WERI-Rb-1 (cell line): ENCODE measurements around the gene CTCFL.

Source experiments
- DNase-seq: peaks from one replicate; pipeline ENCODE4 v3.0.0-alpha.2; 2020
- H3K27ac ChIP-seq: fragments of 250-450 bp; sonication (Bioruptor Pico); 2 replicates; pipeline ENCODE4 v1.5.1; 2020; ENCODE audit warnings: mild to moderate bottlenecking, moderate library complexity
- H3K27me3 ChIP-seq: fragments of 250-450 bp; sonication (Bioruptor Pico); 2 replicates; pipeline ENCODE4 v1.5.1; 2021; ENCODE audit warnings: mild to moderate bottlenecking, low read depth, moderate library complexity; ENCODE audit not compliant: insufficient read depth, severe bottlenecking
- H3K36me3 ChIP-seq: fragments of 250-450 bp; sonication (Bioruptor Pico); 2 replicates; pipeline ENCODE4 v1.5.1; 2020; ENCODE audit warnings: mild to moderate bottlenecking, moderate library complexity
- H3K4me3 ChIP-seq: 2 replicates; pipeline ENCODE4 v1.5.1; 2011; ENCODE audit warnings: low read depth, mild to moderate bottlenecking, control low read depth, low read length
- H3K9me3 ChIP-seq: fragments of 250-450 bp; sonication (Bioruptor Pico); 2 replicates; pipeline ENCODE4 v1.5.1; 2021; ENCODE audit warnings: mild to moderate bottlenecking, moderate library complexity; ENCODE audit not compliant: severe bottlenecking
- TF ChIP-seq, protein P1 (sequence below): IDR thresholded peaks from 2 replicates; pipeline ENCODE4 v1.5.1; 2011; ENCODE audit warnings: low read depth, mild to moderate bottlenecking, control low read depth, inconsistent platforms, low read length

The CTCFL gene

GRCh38 chr20:57503035-57503658, 21.8 kb downstream of the CTCFL start:
- Histone ChIP-seq H3K4me3 (no peak overlapping the region), H3K36me3 (no peaks in the 10 kb centered on the region), H3K9me3 (no peaks in the 10 kb centered on the region), H3K27ac (no peak overlapping the region), H3K27me3 (no peaks in the 10 kb centered on the region)
- TF ChIP-seq, protein P1, sequence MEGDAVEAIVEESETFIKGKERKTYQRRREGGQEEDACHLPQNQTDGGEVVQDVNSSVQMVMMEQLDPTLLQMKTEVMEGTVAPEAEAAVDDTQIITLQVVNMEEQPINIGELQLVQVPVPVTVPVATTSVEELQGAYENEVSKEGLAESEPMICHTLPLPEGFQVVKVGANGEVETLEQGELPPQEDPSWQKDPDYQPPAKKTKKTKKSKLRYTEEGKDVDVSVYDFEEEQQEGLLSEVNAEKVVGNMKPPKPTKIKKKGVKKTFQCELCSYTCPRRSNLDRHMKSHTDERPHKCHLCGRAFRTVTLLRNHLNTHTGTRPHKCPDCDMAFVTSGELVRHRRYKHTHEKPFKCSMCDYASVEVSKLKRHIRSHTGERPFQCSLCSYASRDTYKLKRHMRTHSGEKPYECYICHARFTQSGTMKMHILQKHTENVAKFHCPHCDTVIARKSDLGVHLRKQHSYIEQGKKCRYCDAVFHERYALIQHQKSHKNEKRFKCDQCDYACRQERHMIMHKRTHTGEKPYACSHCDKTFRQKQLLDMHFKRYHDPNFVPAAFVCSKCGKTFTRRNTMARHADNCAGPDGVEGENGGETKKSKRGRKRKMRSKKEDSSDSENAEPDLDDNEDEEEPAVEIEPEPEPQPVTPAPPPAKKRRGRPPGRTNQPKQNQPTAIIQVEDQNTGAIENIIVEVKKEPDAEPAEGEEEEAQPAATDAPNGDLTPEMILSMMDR = no peak
- no peak for DNase-seq

- no peaks in the 10 kb centered on the region for H3K9me3 ChIP-seq
- H3K36me3 ChIP-seq = no peaks in the 10 kb centered on the region
- no peaks in the 10 kb centered on the region for H3K27me3 ChIP-seq
- 0 out of 2 replicates have a peak overlapping the region, but pooled peaks have one; percentile 21 for H3K27ac ChIP-seq
- H3K4me3 ChIP-seq = no peak overlapping the region
- DNase-seq = no peak
- TF ChIP-seq, protein P1 = no peak
Measured at GRCh38 chr20:57502336-57502700, 22.6 kb downstream of the CTCFL start.

DNA sequence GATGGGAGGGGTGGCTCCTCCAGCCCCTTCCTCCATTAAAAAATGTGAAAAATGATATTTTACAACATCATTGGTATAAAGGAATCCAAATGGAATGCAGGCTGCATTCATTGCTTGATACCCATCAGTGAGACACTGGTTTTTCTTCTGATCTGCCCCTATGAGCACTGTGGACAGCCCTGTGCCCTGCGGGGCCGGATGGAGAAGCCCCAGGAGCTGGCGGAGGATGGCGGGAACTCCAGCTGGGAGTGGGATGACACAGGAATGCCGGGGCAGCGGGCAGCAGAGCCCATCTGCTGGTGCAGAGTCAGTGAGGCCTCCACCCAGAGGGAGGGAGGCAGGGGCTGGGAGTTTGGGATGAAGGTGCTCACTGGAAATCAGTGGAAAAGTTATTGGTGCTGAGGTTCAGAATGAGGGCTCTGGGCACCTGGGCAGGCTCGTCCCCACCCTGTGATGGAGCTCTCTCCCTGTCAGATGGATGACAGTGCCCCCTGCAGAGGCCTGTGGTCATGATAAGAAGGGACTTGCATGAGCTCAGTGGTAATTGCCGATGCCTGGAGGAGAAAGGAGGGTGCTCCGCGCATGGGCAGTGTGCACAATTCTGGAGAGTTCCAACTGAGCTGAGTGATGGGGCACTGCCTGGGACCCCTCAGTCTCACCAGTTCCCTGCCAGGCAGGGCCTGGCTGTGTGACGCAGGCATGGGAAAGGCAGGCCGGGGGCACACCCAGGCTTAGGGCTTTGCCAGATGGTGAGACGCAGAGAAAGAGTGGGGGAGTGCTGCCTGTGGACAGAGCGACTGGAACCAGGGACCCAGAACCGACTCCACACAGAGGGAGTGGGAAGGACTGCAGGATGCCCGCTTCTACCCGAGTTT, 23.2 kb downstream of the CTCFL start:
- Histone ChIP-seq H3K36me3 (no peaks in the 10 kb centered on the region), H3K27me3 (no peaks in the 10 kb centered on the region), H3K27ac (0 out of 2 replicates have a peak overlapping the region, but pooled peaks have one; percentile 21), H3K4me3 (no peak overlapping the region), H3K9me3 (no peaks in the 10 kb centered on the region)
- TF ChIP-seq, protein P1 = peak; percentile 30
- DNase-seq = peak; percentile 60

DNA sequence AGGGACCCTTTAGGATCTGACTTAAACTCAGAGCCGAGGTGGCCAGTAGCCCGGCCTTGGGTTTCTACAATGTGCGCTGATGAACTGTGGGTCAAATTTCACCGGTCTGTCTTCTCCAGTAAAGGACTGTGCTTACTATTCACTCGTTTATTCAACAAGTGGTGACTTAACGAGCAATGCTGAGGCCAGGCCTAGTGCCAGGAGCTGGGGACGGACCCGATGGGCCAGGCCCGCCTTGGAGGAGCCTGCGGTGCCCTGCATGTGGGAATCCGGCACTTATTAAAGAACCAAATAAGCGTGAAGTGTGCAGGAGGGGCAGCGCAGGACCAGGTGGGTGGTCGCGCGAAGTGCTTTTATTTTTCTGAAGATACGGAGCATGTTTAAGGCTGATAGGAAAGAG, 24.0 kb downstream of the CTCFL start:
- H3K27ac ChIP-seq = no peak overlapping the region
- no peak for DNase-seq
- no peaks in the 10 kb centered on the region for H3K9me3 ChIP-seq
- no peaks in the 10 kb centered on the region for H3K36me3 ChIP-seq
- no peak overlapping the region for H3K4me3 ChIP-seq
- H3K27me3 ChIP-seq = no peaks in the 10 kb centered on the region
- TF ChIP-seq, protein P1 = no peak

DNA sequence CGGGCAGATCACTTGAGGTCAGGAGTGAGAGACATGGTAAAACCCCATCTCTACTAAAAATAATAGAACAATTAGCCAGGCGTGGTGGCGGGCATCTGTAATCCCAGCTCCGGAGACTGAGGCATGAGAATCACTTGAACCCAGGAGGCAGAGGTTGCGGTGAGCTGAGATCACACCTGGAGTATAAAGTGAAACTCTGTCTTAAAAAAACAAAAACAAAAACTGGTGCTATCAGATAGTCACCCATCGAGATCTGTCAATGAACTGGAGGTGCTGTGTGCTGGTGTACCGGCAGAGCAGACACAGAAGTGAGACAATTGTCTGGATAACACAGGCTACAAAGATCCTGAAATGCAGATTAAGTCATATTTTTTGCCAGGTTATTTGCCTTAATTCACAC, 24.7 kb downstream of the CTCFL start:
- no peak overlapping the region for H3K4me3 ChIP-seq
- TF ChIP-seq, protein P1 = no peak
- H3K36me3 ChIP-seq = no peaks in the 10 kb centered on the region
- H3K9me3 ChIP-seq = no peaks in the 10 kb centered on the region
- no peak for DNase-seq
- no peak overlapping the region for H3K27ac ChIP-seq
- no peaks in the 10 kb centered on the region for H3K27me3 ChIP-seq
